ENCODE results near the gene GDPD5. TPM values are rescaled to one million over a fixed set of nuclear protein-coding genes. Genes with fewer than 3 reads are reported as not detected.
A peak's percentile ranks its signal among the peaks of the same experiment; 100 is the strongest.

GDPD5 gene
- polyA plus RNA-seq, 3 donors: 4.9 to 39.0 (median 7.6) TPM

- Histone ChIP-seq H3K27ac (ENCODE audit: low read depth in 1 of 2, low read length in 2 of 2) (no peak overlapping the region), H3K4me2 (replicated peaks; ENCODE audit: extremely low read depth, low read length, poor library complexity, severe bottlenecking) (no peak overlapping the region), H2AFZ (ENCODE audit: insufficient read depth, low read depth, low read length, poor library complexity, severe bottlenecking) (no peak overlapping the region), H3K36me3 (replicated peaks in 1 of 2; ENCODE audit: control insufficient read depth in 1 of 2, insufficient read depth in 2 of 2, low read length in 2 of 2) (peaks cover 51 to 67% of the 10 kb centered on the region in 2 donors), H3K9me3 (replicated peaks in 1 of 2; ENCODE audit: control insufficient read depth in 1 of 2, insufficient read depth in 1 of 2, low read length in 2 of 2) (no peaks in the 10 kb centered on the region), H3K79me2 (ENCODE audit: insufficient read depth, low read length) (peaks cover 40% of the 10 kb centered on the region), H3K27me3 (ENCODE audit: control insufficient read depth in 2 of 2, insufficient read depth in 2 of 2, low read length in 2 of 2) (no peaks in the 10 kb centered on the region), H4K20me1 (ENCODE audit: insufficient read depth, low read length) (peaks cover 63% of the 10 kb centered on the region), H3K9ac (ENCODE audit: insufficient read depth, low read length, poor library complexity, severe bottlenecking) (no peak overlapping the region), H3K4me1 (ENCODE audit: control insufficient read depth in 1 of 2, insufficient read depth in 2 of 2, low read length in 2 of 2) (no peaks in the 10 kb centered on the region), H3K4me3 (replicated peaks in 1 of 3; ENCODE audit: low read depth in 2 of 3, low read length in 3 of 3) (no peak overlapping the region)
- intact Hi-C loops (cut with micrococcal nuclease): no loop called here
- Mint-ChIP-seq H3K4me3 (no peak overlapping the region), H3K27me3 (ENCODE audit: low read depth in 3 of 3) (peaks cover 0 to 1% (median 0%) of the 10 kb centered on the region in 3 donors), H3K36me3 (peaks cover 51 to 70% of the 10 kb centered on the region in 2 donors), H3K4me1 (peaks cover 2% of the 10 kb centered on the region), H3K27ac (peak overlapping the region in 2 of 7 donors; percentile 9 to 37), H3K9me3 (peaks cover 0 to 4% (median 0%) of the 10 kb centered on the region in 7 donors)
- TF ChIP-seq, protein P1, sequence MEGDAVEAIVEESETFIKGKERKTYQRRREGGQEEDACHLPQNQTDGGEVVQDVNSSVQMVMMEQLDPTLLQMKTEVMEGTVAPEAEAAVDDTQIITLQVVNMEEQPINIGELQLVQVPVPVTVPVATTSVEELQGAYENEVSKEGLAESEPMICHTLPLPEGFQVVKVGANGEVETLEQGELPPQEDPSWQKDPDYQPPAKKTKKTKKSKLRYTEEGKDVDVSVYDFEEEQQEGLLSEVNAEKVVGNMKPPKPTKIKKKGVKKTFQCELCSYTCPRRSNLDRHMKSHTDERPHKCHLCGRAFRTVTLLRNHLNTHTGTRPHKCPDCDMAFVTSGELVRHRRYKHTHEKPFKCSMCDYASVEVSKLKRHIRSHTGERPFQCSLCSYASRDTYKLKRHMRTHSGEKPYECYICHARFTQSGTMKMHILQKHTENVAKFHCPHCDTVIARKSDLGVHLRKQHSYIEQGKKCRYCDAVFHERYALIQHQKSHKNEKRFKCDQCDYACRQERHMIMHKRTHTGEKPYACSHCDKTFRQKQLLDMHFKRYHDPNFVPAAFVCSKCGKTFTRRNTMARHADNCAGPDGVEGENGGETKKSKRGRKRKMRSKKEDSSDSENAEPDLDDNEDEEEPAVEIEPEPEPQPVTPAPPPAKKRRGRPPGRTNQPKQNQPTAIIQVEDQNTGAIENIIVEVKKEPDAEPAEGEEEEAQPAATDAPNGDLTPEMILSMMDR (IDR thresholded peaks at IDR 0.05): no peak
- WGBS (ENCODE audit: insufficient coverage): no CpG with 5 or more reads among the region's 2 CpGs
- DNase-seq: no peak
Observed at GRCh38 chr11:75408957-75409219, 116.9 kb downstream of the GDPD5 start.

DNA sequence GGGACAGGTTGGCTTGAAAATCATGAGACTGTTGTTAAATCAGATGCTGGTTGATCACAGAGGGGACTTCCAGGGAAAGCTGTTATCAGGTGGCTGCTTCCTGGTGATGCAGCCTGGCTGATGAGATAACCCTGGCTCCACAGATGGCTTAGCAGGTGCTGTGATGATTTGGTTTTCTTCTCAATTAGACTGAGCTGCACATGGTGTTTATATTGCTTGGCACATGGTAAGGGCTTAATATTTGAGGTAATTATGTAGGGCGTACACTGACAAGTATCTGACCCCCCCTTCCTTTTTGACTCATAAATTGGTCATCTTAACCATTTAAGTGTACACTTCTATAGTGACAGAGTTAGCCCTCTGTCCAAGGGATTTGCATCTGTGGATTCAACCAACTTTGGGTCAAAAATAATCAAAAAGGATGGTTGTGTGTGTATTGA lies 119.4 kb downstream of the GDPD5 start:
- WGBS (ENCODE audit: insufficient coverage): no CpG with 5 or more reads among the region's 1 CpG
- H3K4me3 Mint-ChIP-seq: no peak overlapping the region
- H4K20me1 ChIP-seq (ENCODE audit: insufficient read depth, low read length): peaks cover 75% of the 10 kb centered on the region
- no peaks in the 10 kb centered on the region for H3K27me3 ChIP-seq (ENCODE audit: control insufficient read depth in 2 of 2, insufficient read depth in 2 of 2, low read length in 2 of 2)
- no peaks in the 10 kb centered on the region for H3K9me3 ChIP-seq (replicated peaks in 1 of 2; ENCODE audit: control insufficient read depth in 1 of 2, insufficient read depth in 1 of 2, low read length in 2 of 2)
- peaks cover 0 to 4% (median 0%) of the 10 kb centered on the region in 7 donors for H3K9me3 Mint-ChIP-seq
- no peak overlapping the region for H3K9ac ChIP-seq (ENCODE audit: insufficient read depth, low read length, poor library complexity, severe bottlenecking)
- H3K36me3 Mint-ChIP-seq: peaks cover 63 to 76% of the 10 kb centered on the region in 2 donors
- peaks cover 60 to 69% of the 10 kb centered on the region in 2 donors for H3K36me3 ChIP-seq (replicated peaks in 1 of 2; ENCODE audit: control insufficient read depth in 1 of 2, insufficient read depth in 2 of 2, low read length in 2 of 2)
- TF ChIP-seq, protein P1 (IDR thresholded peaks at IDR 0.05): no peak
- no peak overlapping the region for H2AFZ ChIP-seq (ENCODE audit: insufficient read depth, low read depth, low read length, poor library complexity, severe bottlenecking)
- H3K79me2 ChIP-seq (ENCODE audit: insufficient read depth, low read length): peaks cover 65% of the 10 kb centered on the region
- no peak overlapping the region for H3K4me2 ChIP-seq (replicated peaks; ENCODE audit: extremely low read depth, low read length, poor library complexity, severe bottlenecking)
- DNase-seq: no peak
- peaks cover 16% of the 10 kb centered on the region for H3K4me1 Mint-ChIP-seq
- peak overlapping the region in 2 of 7 donors; percentile 37 to 43 for H3K27ac Mint-ChIP-seq
- H3K4me3 ChIP-seq (replicated peaks in 1 of 3; ENCODE audit: low read depth in 2 of 3, low read length in 3 of 3): no peak overlapping the region
- intact Hi-C loops (cut with micrococcal nuclease): no loop called here
- peaks cover 0 to 9% of the 10 kb centered on the region in 2 donors for H3K4me1 ChIP-seq (ENCODE audit: control insufficient read depth in 1 of 2, insufficient read depth in 2 of 2, low read length in 2 of 2)
- H3K27me3 Mint-ChIP-seq (ENCODE audit: low read depth in 3 of 3): no peaks in the 10 kb centered on the region
- no peak overlapping the region for H3K27ac ChIP-seq (ENCODE audit: low read depth in 1 of 2, low read length in 2 of 2)
